Effector memory CD4-positive, alpha-beta T cell (primary cell): ENCODE data around the gene ADAMTS4.

Source experiments
- DNase-seq, 3 donors: peaks; one replicate each; pipeline ENCODE4 v3.0.0-alpha.2; 2020
- H3K27ac ChIP-seq: 2 replicates; pipeline ENCODE4 v1.7.0; 2013; ENCODE audit warnings: mild to moderate bottlenecking, low read length, moderate library complexity; ENCODE audit not compliant: insufficient read depth, poor library complexity, severe bottlenecking
- H3K27me3 ChIP-seq: replicated peaks from 2 replicates; pipeline ENCODE4 v1.7.0; 2013; ENCODE audit warnings: mild to moderate bottlenecking, low read length; ENCODE audit not compliant: insufficient read depth, control insufficient read depth, poor library complexity, severe bottlenecking
- H3K36me3 ChIP-seq: 2 replicates; pipeline ENCODE4 v1.7.0; 2013; ENCODE audit warnings: mild to moderate bottlenecking, low read length, moderate library complexity; ENCODE audit not compliant: control insufficient read depth, insufficient read depth
- H3K4me1 ChIP-seq: 2 replicates; pipeline ENCODE4 v1.7.0; 2013; ENCODE audit warnings: low read length, mild to moderate bottlenecking; ENCODE audit not compliant: control insufficient read depth, insufficient read depth, poor library complexity, severe bottlenecking
- H3K4me3 ChIP-seq: 2 replicates; pipeline ENCODE4 v1.7.0; 2013; ENCODE audit warnings: low read length, low read depth, mild to moderate bottlenecking; ENCODE audit not compliant: insufficient read depth, poor library complexity, severe bottlenecking
- H3K9me3 ChIP-seq: 2 replicates; pipeline ENCODE4 v1.7.0; 2013; ENCODE audit warnings: mild to moderate bottlenecking, low read length, moderate library complexity; ENCODE audit not compliant: control insufficient read depth

ADAMTS4 gene

DNA sequence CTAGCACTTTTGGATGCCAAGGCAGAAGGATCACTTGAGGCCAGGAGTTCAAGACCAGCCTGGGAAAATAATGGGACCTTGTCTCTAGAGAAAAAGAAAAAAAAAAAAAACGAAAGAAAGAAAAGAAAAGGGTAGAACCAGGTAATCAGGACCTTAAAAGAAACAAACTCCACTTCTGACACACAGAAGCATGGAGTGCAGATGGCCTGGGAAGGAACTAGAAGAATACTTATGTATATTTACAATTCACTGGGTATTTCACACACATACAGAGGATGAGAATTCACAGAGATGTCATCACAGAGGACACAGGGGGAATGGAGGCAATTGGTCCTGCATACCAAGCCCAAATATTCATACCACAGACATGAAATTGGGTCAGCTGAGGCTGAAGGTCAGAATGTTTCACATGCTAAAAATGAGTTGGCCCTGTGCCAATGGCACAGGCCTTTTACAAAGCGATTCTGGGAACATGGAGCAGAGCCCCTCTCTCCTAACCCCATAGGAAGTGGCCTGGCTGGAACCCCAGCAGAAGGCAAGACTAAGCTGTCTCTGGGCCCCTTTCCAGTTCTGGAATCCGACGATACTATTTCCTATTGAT lies 26.0 kb downstream of the ADAMTS4 start:
- DNase-seq = no peak
- peaks cover 60% of the 10 kb centered on the region for H3K36me3 ChIP-seq
- no peak overlapping the region for H3K27ac ChIP-seq
- no peak overlapping the region for H3K4me3 ChIP-seq
- peaks cover 15% of the 10 kb centered on the region for H3K4me1 ChIP-seq
- H3K9me3 ChIP-seq = no peaks in the 10 kb centered on the region
- no peaks in the 10 kb centered on the region for H3K27me3 ChIP-seq

DNA sequence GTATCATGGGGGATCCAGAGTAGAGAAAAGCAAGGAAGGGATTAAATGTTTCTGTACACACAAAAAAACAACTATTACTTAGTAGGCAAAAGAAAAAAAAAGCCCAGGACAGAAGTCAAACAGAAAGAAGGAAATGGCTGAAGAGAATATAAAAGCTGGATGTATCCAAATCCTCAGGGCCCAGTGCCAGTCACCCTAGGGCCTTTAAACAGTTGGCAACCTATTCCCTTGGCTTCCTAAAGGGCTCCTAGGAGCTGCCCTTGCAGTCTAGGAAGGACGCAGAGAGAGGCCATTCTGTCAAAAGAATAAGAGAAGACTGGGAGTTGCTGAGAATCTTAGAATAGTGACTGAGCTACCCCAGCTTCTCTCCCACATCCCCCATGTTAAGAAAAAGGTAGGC lies 26.5 kb downstream of the ADAMTS4 start:
- no peak overlapping the region for H3K4me3 ChIP-seq
- no peaks in the 10 kb centered on the region for H3K9me3 ChIP-seq
- H3K4me1 ChIP-seq = peaks cover 15% of the 10 kb centered on the region
- peaks cover 60% of the 10 kb centered on the region for H3K36me3 ChIP-seq
- H3K27ac ChIP-seq = no peak overlapping the region
- DNase-seq = no peak
- H3K27me3 ChIP-seq = no peaks in the 10 kb centered on the region

DNA sequence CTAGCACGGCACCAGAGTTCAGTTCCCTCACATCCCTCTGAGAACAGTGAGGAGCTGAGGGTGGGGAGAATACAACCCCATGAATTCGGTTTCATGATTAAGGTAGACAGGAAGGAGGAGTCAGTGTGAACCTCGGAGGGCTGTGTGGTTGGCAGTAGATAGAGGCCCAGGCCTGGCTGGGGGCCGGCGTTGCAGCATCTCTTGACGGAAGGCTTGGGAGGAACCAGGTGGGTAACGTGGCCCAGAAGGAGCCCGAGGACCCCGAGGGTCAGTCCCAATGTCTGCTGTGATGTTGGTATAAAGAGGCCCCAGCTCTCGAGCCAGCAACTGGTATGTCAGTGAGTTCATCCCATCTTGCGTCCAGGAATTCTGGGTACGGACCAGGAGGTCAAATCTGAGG lies 27.2 kb downstream of the ADAMTS4 start:
- peaks cover 19% of the 10 kb centered on the region for H3K4me1 ChIP-seq
- no peaks in the 10 kb centered on the region for H3K27me3 ChIP-seq
- no peak overlapping the region for H3K4me3 ChIP-seq
- H3K9me3 ChIP-seq = no peaks in the 10 kb centered on the region
- no peak overlapping the region for H3K27ac ChIP-seq
- H3K36me3 ChIP-seq = peaks cover 60% of the 10 kb centered on the region
- no peak for DNase-seq

DNA sequence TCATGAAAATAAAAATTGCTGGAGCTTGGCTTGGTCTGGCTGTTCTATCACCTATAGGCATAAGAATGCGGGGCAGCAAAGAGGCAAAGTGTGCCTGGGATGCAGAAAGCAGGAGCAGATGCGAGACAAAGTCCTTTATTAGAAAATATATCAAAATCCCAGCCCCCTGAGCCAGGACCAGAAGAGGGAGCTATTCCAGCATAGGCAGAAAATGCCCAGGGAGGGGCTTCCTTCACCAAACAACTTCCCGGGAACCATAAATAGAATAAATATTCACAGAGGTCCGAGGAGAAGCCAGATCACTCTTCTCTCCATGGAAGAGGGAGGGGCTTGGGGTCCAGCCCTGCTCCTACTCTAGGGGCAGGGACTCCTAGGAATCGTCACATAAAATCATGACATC lies 27.7 kb downstream of the ADAMTS4 start:
- no peaks in the 10 kb centered on the region for H3K9me3 ChIP-seq
- H3K4me3 ChIP-seq = no peak overlapping the region
- peaks cover 60% of the 10 kb centered on the region for H3K36me3 ChIP-seq
- H3K27me3 ChIP-seq = no peaks in the 10 kb centered on the region
- H3K4me1 ChIP-seq = peaks cover 17% of the 10 kb centered on the region
- DNase-seq = no peak
- no peak overlapping the region for H3K27ac ChIP-seq

DNA sequence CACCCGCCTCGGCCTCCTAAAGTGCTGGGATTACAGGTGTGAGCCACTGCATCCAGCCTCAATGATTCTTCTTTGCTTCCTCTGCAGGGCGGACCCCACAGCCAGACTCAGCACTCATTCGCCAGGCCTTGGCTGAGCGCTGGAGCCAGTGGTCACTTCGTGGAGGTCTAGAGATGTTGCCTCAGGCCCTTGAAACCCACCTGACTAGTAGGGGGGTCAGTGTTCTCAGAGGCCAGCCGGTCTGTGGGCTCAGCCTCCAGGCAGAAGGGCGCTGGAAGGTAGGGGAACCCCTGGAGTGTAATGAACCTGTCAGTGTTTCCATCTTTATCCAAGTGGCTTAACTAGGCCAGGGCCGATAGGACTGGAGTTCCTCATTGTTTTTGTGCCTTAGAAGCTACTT lies 29.9 kb downstream of the ADAMTS4 start:
- Histone ChIP-seq H3K4me3 (no peak overlapping the region), H3K36me3 (peaks cover 53% of the 10 kb centered on the region), H3K27ac (no peak overlapping the region), H3K9me3 (no peaks in the 10 kb centered on the region), H3K4me1 (peaks cover 20% of the 10 kb centered on the region), H3K27me3 (no peaks in the 10 kb centered on the region)
- no peak for DNase-seq

DNA sequence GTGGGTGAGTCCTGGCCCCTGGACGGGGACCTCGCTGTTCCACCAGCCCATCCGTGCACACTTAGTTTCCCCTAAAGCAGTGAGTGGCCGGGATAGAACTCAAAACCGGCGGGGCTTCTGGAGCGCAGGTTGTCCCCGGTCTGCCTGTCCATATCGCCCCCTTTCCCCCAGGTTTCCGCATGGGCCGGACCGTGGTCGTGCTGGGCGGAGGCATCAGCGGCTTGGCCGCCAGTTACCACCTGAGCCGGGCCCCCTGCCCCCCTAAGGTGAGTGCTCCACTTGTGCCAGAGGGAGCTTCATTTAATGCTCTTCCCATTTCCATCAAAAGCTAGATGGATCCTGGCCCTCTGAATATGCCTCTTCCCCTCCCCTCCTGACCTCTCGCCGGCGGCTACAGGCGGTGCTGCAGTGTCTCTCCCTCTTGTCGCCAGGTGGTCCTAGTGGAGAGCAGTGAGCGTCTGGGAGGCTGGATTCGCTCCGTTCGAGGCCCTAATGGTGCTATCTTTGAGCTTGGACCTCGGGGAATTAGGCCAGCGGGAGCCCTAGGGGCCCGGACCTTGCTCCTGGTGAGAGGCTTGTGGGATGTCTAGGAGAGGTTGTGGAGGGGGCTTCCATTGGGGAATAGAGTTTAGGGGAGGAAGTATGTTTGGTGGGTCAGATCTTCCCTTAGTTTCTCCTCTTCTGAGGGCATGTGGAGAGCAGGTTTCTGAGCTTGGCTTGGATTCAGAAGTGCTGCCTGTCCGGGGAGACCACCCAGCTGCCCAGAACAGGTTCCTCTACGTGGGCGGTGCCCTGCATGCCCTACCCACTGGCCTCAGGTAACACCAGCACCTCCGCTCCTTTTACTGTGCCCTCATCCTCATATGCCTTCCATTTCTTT lies 31.9 kb downstream of the ADAMTS4 start:
- H3K27me3 ChIP-seq = no peaks in the 10 kb centered on the region
- H3K4me3 ChIP-seq = peak overlapping the region; percentile 80
- no peaks in the 10 kb centered on the region for H3K9me3 ChIP-seq
- no peak for DNase-seq
- H3K27ac ChIP-seq = peak overlapping the region; percentile 95
- peaks cover 37% of the 10 kb centered on the region for H3K36me3 ChIP-seq
- H3K4me1 ChIP-seq = peaks cover 20% of the 10 kb centered on the region

DNA sequence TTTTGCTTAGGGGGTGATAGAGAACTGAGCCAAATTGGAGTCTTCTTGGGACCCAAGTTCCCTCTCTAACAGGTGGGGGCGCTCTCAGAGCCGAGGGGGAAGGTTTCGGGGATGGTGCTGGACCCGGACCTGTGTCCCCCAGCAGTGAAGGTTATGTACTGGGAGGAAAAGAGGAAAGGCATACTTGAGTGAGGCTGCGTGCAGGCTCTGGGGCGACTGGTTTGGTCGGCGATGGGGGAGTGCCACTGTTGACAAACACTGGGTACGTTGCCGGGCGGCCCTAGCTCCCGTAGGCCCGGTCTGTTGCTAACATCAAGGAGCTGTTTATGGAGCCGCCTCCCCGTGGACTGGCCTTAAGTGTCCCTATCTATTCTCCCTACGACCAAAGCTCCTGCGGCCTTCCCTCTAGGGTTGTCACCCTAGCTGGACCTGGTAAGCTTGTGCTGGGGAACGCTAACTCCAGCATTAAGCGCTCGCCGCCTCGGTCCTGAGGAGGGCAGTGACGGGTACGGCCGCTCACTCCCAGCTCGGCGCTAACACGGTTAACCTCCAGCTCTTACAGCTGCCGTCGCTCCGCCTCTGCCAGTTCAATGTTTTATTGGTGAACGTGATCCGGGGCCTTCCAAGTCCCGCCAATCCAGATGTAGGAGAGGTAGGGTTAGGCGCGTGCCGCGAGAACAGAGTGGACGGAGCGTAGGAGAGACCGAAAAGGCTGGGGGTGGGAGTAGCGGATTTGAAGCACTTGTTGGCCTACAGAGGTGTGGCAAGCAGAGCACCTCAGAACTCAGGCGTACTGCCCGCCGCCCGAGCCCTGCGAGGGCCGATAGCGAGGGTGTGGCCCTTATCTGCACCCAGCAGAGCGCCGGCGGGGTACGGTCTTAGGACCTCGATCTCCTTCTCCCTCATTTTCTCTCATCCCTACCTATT lies 32.8 kb downstream of the ADAMTS4 start, which contains the start of gene PPOX:
PPOX (plus strand) TSS at position 685 of the 927 bp plus-strand sequence. CDS start 422 bp downstream, outside the sequence.
- peaks cover 20% of the 10 kb centered on the region for H3K4me1 ChIP-seq
- peak; percentile 84 to 92 (median 92) for DNase-seq
- peaks cover 28% of the 10 kb centered on the region for H3K36me3 ChIP-seq
- no peaks in the 10 kb centered on the region for H3K27me3 ChIP-seq
- peak within 1 kb of the TSS; percentile 95 for H3K27ac ChIP-seq
- H3K4me3 ChIP-seq = peak within 1 kb of the TSS; percentile 80
- H3K9me3 ChIP-seq = no peaks in the 10 kb centered on the region

DNA sequence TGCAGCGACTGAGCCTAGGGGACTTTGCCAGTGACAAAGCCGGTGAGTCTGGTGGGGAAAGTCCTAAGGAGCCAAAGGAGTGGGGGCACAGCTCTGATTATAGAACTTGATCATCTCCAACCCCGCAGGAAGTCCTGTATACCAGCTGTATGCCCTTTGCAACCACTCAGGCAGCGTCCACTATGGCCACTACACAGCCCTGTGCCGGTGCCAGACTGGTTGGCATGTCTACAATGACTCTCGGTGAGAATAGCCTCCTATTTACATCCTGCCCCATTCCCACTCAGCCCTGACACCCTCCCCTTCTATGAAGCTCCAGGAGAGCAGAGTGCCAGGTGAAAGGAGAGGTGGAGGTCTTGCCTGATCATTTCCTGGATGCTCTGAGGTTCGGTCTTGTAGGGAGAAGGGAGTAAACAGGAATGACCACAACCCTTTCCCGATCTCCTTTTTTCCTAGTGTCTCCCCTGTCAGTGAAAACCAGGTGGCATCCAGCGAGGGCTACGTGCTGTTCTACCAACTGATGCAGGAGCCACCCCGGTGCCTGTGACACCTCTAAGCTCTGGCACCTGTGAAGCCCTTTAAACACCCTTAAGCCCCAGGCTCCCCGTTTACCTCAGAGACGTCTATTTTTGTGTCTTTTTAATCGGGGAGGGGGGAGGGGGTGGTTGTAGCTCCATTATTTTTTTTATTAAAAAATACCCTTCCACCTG lies 33.8 kb downstream of the ADAMTS4 start:
- Histone ChIP-seq H3K4me1 (peaks cover 28% of the 10 kb centered on the region), H3K4me3 (peak overlapping the region; percentile 80), H3K9me3 (no peaks in the 10 kb centered on the region), H3K36me3 (peaks cover 19% of the 10 kb centered on the region), H3K27me3 (no peaks in the 10 kb centered on the region), H3K27ac (peak overlapping the region; percentile 95)
- no peak for DNase-seq

DNA sequence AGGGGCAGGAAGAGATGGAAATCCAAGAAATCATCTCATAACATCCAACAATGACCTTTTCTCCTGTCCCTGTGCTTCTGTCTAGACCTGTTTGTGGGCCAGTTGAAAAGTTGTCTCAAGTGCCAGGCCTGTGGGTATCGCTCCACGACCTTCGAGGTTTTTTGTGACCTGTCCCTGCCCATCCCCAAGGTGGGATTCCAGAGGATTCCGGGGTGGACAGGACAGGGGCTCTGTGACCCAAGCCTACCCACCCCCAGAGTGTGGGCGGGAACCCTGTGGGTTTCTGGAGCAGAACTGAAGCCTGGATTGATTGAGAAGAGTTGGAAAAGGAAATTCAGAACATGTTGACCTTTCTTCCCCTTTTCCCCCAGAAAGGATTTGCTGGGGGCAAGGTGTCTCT lies 35.1 kb downstream of the ADAMTS4 start:
- Histone ChIP-seq H3K9me3 (no peaks in the 10 kb centered on the region), H3K4me1 (peaks cover 37% of the 10 kb centered on the region), H3K36me3 (peaks cover 9% of the 10 kb centered on the region), H3K27me3 (no peaks in the 10 kb centered on the region), H3K4me3 (no peak overlapping the region), H3K27ac (no peak overlapping the region)
- DNase-seq = no peak
